HepG2 (cell line): ENCODE data around the gene CARTPT. TPM values are rescaled to one million over a fixed set of nuclear protein-coding genes. Genes with fewer than 3 reads are reported as not detected.

Source experiments
- ATAC-seq: fragments of 200-7000 bp; cut with Tn5 transposase; 3 replicates; pipeline ENCODE4 v1.9.1; 2020; ENCODE audit warnings: mild to moderate bottlenecking, moderate library complexity
- BruUV-seq: library from RNA; stranded (reverse); fragments of 400-500 nt; replicated peaks from 2 replicates; lab custom pipeline; 2021; lab: Mats Ljungman, UMichigan
- CTCF ChIA-PET: fragments of 300-600 bp; formaldehyde crosslinking; extraction: SDS; loops from one replicate; lab custom pipeline; 2021; ENCODE audit warnings: low total read pairs, inconsistent platforms, low intra/inter-chr PET ratio; lab: Yijun Ruan, JAX
- POLR2A ChIA-PET: fragments of 350-600 bp; sonication (Branson Sonifier 250); formaldehyde crosslinking; loops from one replicate; lab custom pipeline; 2020; ENCODE audit warnings: antibody characterized with exemption, inconsistent platforms; lab: Yijun Ruan, JAX
- DNase-seq: peaks from one replicate; pipeline ENCODE4 v3.0.0-alpha.2; 2015; ENCODE audit warnings: low spot score
- FAIRE-seq: peaks from 3 replicates; lab custom pipeline; 2011; peaks lifted over from hg19 to GRCh38; lab: Jason Lieb, UNC
- H2AFZ ChIP-seq: one replicate; pipeline ENCODE4 v1.6.1; 2011; ENCODE audit warnings: low read length, inconsistent platforms
- H3K27ac ChIP-seq: fragments of 300-600 bp; 3 replicates; pipeline ENCODE4 v1.8.0; 2011; ENCODE audit warnings: mixed run types, mild to moderate bottlenecking, mixed read lengths, low read length, inconsistent platforms; ENCODE audit not compliant: insufficient read depth; ENCODE audit errors: extremely low read length
- H3K27me3 ChIP-seq, 2 experiments: fragments of 200-600 bp in 1 of 2; 2 replicates in 1 of 2; 3 replicates in 1 of 2; pipeline versions ENCODE4 v1.6.0 to v1.8.0; 2011; ENCODE audit warnings: low read length in 2 of 2, mild to moderate bottlenecking in 2 of 2, moderate library complexity in 2 of 2, inconsistent platforms in 1 of 2; ENCODE audit not compliant: insufficient read depth in 2 of 2, control insufficient read depth in 1 of 2
- H3K36me3 ChIP-seq, 2 experiments: fragments of 200-600 bp in 1 of 2; replicated peaks in 1 of 2; 2 replicates in 1 of 2; 3 replicates in 1 of 2; pipeline versions ENCODE4 v1.5.1 to v1.8.0; 2011; ENCODE audit warnings: low read length in 2 of 2, inconsistent platforms in 1 of 2; ENCODE audit not compliant: insufficient read depth in 2 of 2, control insufficient read depth in 1 of 2
- H3K4me1 ChIP-seq: 2 replicates; pipeline ENCODE4 v1.5.1; 2012; ENCODE audit warnings: low read length, inconsistent platforms; ENCODE audit not compliant: insufficient read depth
- H3K4me2 ChIP-seq: 2 replicates; pipeline ENCODE4 v1.6.0; 2011; ENCODE audit warnings: low read depth, low read length, inconsistent platforms
- H3K4me3 ChIP-seq, 3 experiments: fragments of 200-600 bp in 1 of 3; sonication (generic), shearing (Covaris generic) in 1 of 3; replicated peaks in 1 of 3; 2 replicates each; pipeline ENCODE4 v1.5.1; 2011 to 2016; ENCODE audit warnings: low read length in 3 of 3, inconsistent platforms in 2 of 3, low read depth in 2 of 3, mild to moderate bottlenecking in 2 of 3, control low read depth in 1 of 3, mixed read lengths in 1 of 3; ENCODE audit not compliant: insufficient read depth in 1 of 3
- H3K79me2 ChIP-seq: one replicate; pipeline ENCODE4 v1.6.1; 2011; ENCODE audit warnings: low read length, inconsistent platforms; ENCODE audit not compliant: insufficient read depth
- H3K9ac ChIP-seq: 2 replicates; pipeline ENCODE4 v1.6.0; 2011; ENCODE audit warnings: mild to moderate bottlenecking, low read depth, low read length, inconsistent platforms; ENCODE audit not compliant: insufficient read depth
- H3K9me3 ChIP-seq: 2 replicates; pipeline ENCODE4 v1.5.1; 2012; ENCODE audit warnings: mild to moderate bottlenecking, low read length
- H4K20me1 ChIP-seq: 2 replicates; pipeline ENCODE4 v1.6.0; 2011; ENCODE audit warnings: inconsistent platforms, mild to moderate bottlenecking, low read length, moderate library complexity; ENCODE audit not compliant: insufficient read depth
- CEBPG ChIP-seq: IDR thresholded peaks from 2 replicates; pipeline ENCODE4 v1.6.1; 2016
- HNF1A ChIP-seq, 2 experiments: sonication (generic) in 1 of 2; formaldehyde crosslinking in 1 of 2; IDR thresholded peaks; 2 replicates each; pipeline versions ENCODE4 v1.4.0 to v1.6.1; 2016 to 2020; ENCODE audit warnings: borderline replicate concordance in 1 of 2, low read depth in 1 of 2, mild to moderate bottlenecking in 1 of 2, missing genetic modification reagents in 1 of 2
- IRF2 ChIP-seq: IDR thresholded peaks from 2 replicates; pipeline ENCODE4 v1.6.1; 2018; ENCODE audit warnings: missing genetic modification reagents, missing compliant biosample characterization
- MAFG ChIP-seq: sonication (generic); formaldehyde crosslinking; IDR thresholded peaks from 2 replicates; pipeline ENCODE4 v1.5.1; 2020; ENCODE audit warnings: mild to moderate bottlenecking, missing genetic modification reagents
- SKIL ChIP-seq: sonication (generic); formaldehyde crosslinking; IDR thresholded peaks from 2 replicates; pipeline ENCODE4 v1.8.0; 2022; ENCODE audit warnings: missing genetic modification reagents, mild to moderate bottlenecking, moderate library complexity, borderline replicate concordance
- ZNF280D ChIP-seq: sonication (generic); formaldehyde crosslinking; IDR thresholded peaks from 2 replicates; pipeline ENCODE4 v1.5.1; 2020; ENCODE audit warnings: mild to moderate bottlenecking, missing genetic modification reagents
- ZNF44 ChIP-seq: sonication (generic); formaldehyde crosslinking; IDR thresholded peaks from 2 replicates; pipeline ENCODE4 v1.5.1; 2020; ENCODE audit warnings: mild to moderate bottlenecking, missing genetic modification reagents
- ZNF639 ChIP-seq: conservative IDR thresholded peaks from 2 replicates; pipeline ENCODE4 v1.6.1; 2018; ENCODE audit warnings: missing genetic modification reagents
- WGBS: methylation state at CpG from one replicate; pipeline ENCODE4 v1.1.6; 2017; ENCODE audit warnings: low lambda C conversion rate; 5-methylcytosine and 5-hydroxymethylcytosine counted together
- in situ Hi-C: cut with HindIII; loops from 2 replicates; pipeline ENCODE4 v1.10.0; 2017; ENCODE audit warnings: low pct_unique_long_range_greater_than_20kb; ENCODE audit not compliant: extremely low pct_ligation_motif_present
- intact Hi-C: fragments of 100-400 bp; cut with micrococcal nuclease; formaldehyde crosslinking; loops from one replicate; pipeline ENCODE4 v1.10.0; 2022; ENCODE audit not compliant: unreplicated experiment
- polyA plus RNA-seq, 8 experiments: library from polyadenylated mRNA; depleted of rRNA in 3 of 8; stranded (reverse) in 7 of 8; unstranded in 1 of 8; fragments of >200 nt; fragmentation: Illumina TruSeq in 4 of 8; extraction: Trizol in 4 of 8; gene quantifications; 2 replicates each; pipeline versions ENCODE4 v1.2.1 to v1.2.3, GENCODE V29; 2011 to 2016; ENCODE audit warnings: low read depth in 4 of 8, missing spikeins in 1 of 8, mixed read lengths in 1 of 8; ENCODE audit not compliant: insufficient read depth in 1 of 8
- total RNA-seq, 5 experiments: library from RNA; depleted of rRNA; stranded (reverse); fragments of >200 nt; fragmentation: Illumina TruSeq; extraction: Trizol; gene quantifications; 2 replicates each; pipeline ENCODE4 v1.2.3, GENCODE V29; 2016; ENCODE audit warnings: low read depth in 1 of 5

Gene CARTPT
- total and polyA plus RNA-seq, 2 of the 13 experiments (the other 11 are each of a cell fraction or from before 2014, with no cell fraction given), result not detected

- TF ChIP-seq CEBPG (CRISPR knock-in tag) (no peak), MAFG (no peak)
Observed at GRCh38 chr5:71693828-71694427, 25.1 kb upstream of the CARTPT start (continued).

- peak overlapping the region; percentile 65 to 72 (median 67) for H3K4me3 ChIP-seq
- no peaks in the 10 kb centered on the region for H4K20me1 ChIP-seq
- H3K27ac ChIP-seq, result peak overlapping the region; percentile 90
- ChIA-PET CTCF (no interaction called here), POLR2A (interaction anchor here (0.9 to 2.2 kb wide), 3 partner anchors 10 to 108 kb away, joined by 3 to 18 read pairs (median 11); partner anchors contain the start of gene MCCC2)
- peaks cover 39% of the 10 kb centered on the region for H3K4me1 ChIP-seq
- H3K9ac ChIP-seq, result peak overlapping the region; percentile 73
- ATAC-seq (peak; percentile 97), DNase-seq (peak; percentile 89), FAIRE-seq (peak; percentile 96)
- intact Hi-C loops (loop anchor here (5.0 kb wide), 1 partner anchor 33 kb away; no protein-coding TSS in a partner anchor), in situ Hi-C loops (no loop called here)
- no peaks in the 10 kb centered on the region for H3K79me2 ChIP-seq
- BruUV-seq, result no TSS peak
- H2AFZ ChIP-seq, result peak overlapping the region; percentile 25
- H3K27me3 ChIP-seq, result no peaks in the 10 kb centered on the region
- H3K36me3 ChIP-seq, result no peaks in the 10 kb centered on the region
- no peaks in the 10 kb centered on the region for H3K9me3 ChIP-seq
- H3K4me2 ChIP-seq, result peak overlapping the region; percentile 88
- WGBS, result 0% methylated on average over 5 of the region's 8 CpGs
- TF ChIP-seq ZNF44 (CRISPR knock-in tag) (no peak), ZNF280D (CRISPR knock-in tag) (peak; percentile 57; the same call in 1 of the 2 replicates), IRF2 (CRISPR knock-in tag) (peak; percentile 52; the same call in 1 of the 2 replicates), ZNF639 (0 out of 2 replicates have a peak, but pooled peaks have one; percentile 18), HNF1A (IDR thresholded peaks at IDR 0.05; ENCODE audit: low read depth) (no peak), HNF1A (CRISPR knock-in tag; IDR thresholded peaks at IDR 0.05; ENCODE audit: borderline replicate concordance) (no peak), SKIL (CRISPR knock-in tag) (no peak)
Observed at GRCh38 chr5:71695071-71695470, 24.0 kb upstream of the CARTPT start.
